Endodermal cell (in vitro differentiated cells): ENCODE results near the gene NR2F2. TPM values are rescaled to one million over a fixed set of nuclear protein-coding genes. Genes with fewer than 3 reads are reported as not detected.

ENCODE experiments used
- DNase-seq: peaks from one replicate; pipeline ENCODE4 v3.0.0-alpha.2; 2017
- H3K27ac ChIP-seq: 2 replicates; pipeline ENCODE4 v1.5.1; 2013; ENCODE audit warnings: mild to moderate bottlenecking, low read depth, low read length, moderate library complexity
- H3K27me3 ChIP-seq: 2 replicates; pipeline ENCODE4 v1.6.1; 2013; ENCODE audit warnings: mild to moderate bottlenecking, low read length, moderate library complexity; ENCODE audit not compliant: insufficient read depth, control insufficient read depth, poor library complexity, severe bottlenecking
- H3K36me3 ChIP-seq: 2 replicates; pipeline ENCODE4 v1.7.0; 2013; ENCODE audit warnings: mild to moderate bottlenecking, low read length, moderate library complexity; ENCODE audit not compliant: control insufficient read depth, insufficient read depth
- H3K4me1 ChIP-seq: one replicate; pipeline ENCODE4 v1.7.0; 2013; ENCODE audit warnings: low read length; ENCODE audit not compliant: control insufficient read depth, insufficient read depth
- H3K4me3 ChIP-seq: 2 replicates; pipeline ENCODE4 v1.5.1; 2013; ENCODE audit warnings: mild to moderate bottlenecking, low read length, moderate library complexity
- H3K9ac ChIP-seq: 2 replicates; pipeline ENCODE4 v1.6.1; 2013; ENCODE audit warnings: mild to moderate bottlenecking, low read length, moderate library complexity; ENCODE audit not compliant: poor library complexity, severe bottlenecking; ENCODE audit errors: extremely low read depth
- H3K9me3 ChIP-seq: 2 replicates; pipeline ENCODE4 v1.6.1; 2013; ENCODE audit warnings: mild to moderate bottlenecking, low read length, moderate library complexity; ENCODE audit not compliant: control insufficient read depth
- H3K27ac Mint-ChIP-seq: 2 replicates; pipeline ENCODE4 v1.8.0; 2020; ENCODE audit warnings: mixed read lengths
- H3K27me3 Mint-ChIP-seq: 2 replicates; pipeline ENCODE4 v1.8.0; 2021; ENCODE audit warnings: mild to moderate bottlenecking, mixed read lengths; ENCODE audit not compliant: insufficient read depth
- H3K36me3 Mint-ChIP-seq: 2 replicates; pipeline ENCODE4 v1.8.0; 2020; ENCODE audit warnings: low read depth, mixed read lengths
- H3K4me1 Mint-ChIP-seq: 2 replicates; pipeline ENCODE4 v1.8.0; 2020; ENCODE audit warnings: mixed read lengths
- H3K4me3 Mint-ChIP-seq: 2 replicates; pipeline ENCODE4 v1.8.0; 2020; ENCODE audit warnings: mild to moderate bottlenecking, moderate library complexity, mixed read lengths
- H3K9me3 Mint-ChIP-seq: 2 replicates; pipeline ENCODE4 v1.8.0; 2020; ENCODE audit warnings: mild to moderate bottlenecking, mixed read lengths
- CTCF ChIP-seq: fragments of 200-600 bp; sonication (generic); conservative IDR thresholded peaks from 2 replicates; pipeline ENCODE4 v1.5.0; 2021; ENCODE audit warnings: antibody characterized with exemption, mild to moderate bottlenecking
- WGBS, 2 experiments: methylation state at CpG; one replicate each; pipeline versions ENCODE4 v1.1.5 to v1.1.7; 2013; ENCODE audit warnings: missing lambda C conversion rate in 2 of 2, mixed read lengths in 1 of 2; ENCODE audit not compliant: insufficient coverage in 1 of 2, insufficient read length in 1 of 2; 5-methylcytosine and 5-hydroxymethylcytosine counted together
- total RNA-seq, 2 donors: library from RNA; stranded (reverse); fragmentation: NEBNext Ultra II Directional in 1 of 2; extraction: Animal tissue kit (Norgen Biotek cat#: 25700) in 1 of 2; gene quantifications; 2 replicates in 1 of 2; 3 replicates in 1 of 2; pipeline ENCODE4 v1.2.1, GENCODE V29; 2021

The NR2F2 gene
- total RNA-seq, 2 donors from 2014 or later: 0.73 to 3.3 TPM

GRCh38 chr15:96351761-96352603 lies 21.5 kb downstream of the NR2F2 start:
- peak; percentile 81 for DNase-seq
- Histone ChIP-seq H3K9ac (no peak overlapping the region), H3K36me3 (no peaks in the 10 kb centered on the region), H3K4me3 (peak overlapping the region; percentile 69), H3K27me3 (peaks cover 100% of the 10 kb centered on the region), H3K4me1 (no peaks in the 10 kb centered on the region), H3K9me3 (no peaks in the 10 kb centered on the region), H3K27ac (no peak overlapping the region)
- Mint-ChIP-seq H3K27ac (no peak overlapping the region), H3K4me3 (peak overlapping the region; percentile 25), H3K27me3 (peaks cover 71% of the 10 kb centered on the region), H3K9me3 (no peaks in the 10 kb centered on the region), H3K36me3 (no peaks in the 10 kb centered on the region), H3K4me1 (peaks cover 23% of the 10 kb centered on the region)
- TF ChIP-seq CTCF: peak; percentile 48
- 6 to 13% methylated on average over 17 to 56 of the region's 56 CpGs for WGBS, 2 experiments

GRCh38 chr15:96352604-96353405 lies 22.3 kb downstream of the NR2F2 start:
- no peak overlapping the region for H3K27ac Mint-ChIP-seq

More at GRCh38 chr15:96352604-96353405, 22.3 kb downstream of the NR2F2 start:
- H3K27ac ChIP-seq: no peak overlapping the region
- Mint-ChIP-seq H3K4me3 (no peak overlapping the region), H3K27me3 (peaks cover 63% of the 10 kb centered on the region), H3K36me3 (no peaks in the 10 kb centered on the region), H3K4me1 (peaks cover 16% of the 10 kb centered on the region), H3K9me3 (no peaks in the 10 kb centered on the region)
- H3K9ac ChIP-seq: no peak overlapping the region
- no peaks in the 10 kb centered on the region for H3K9me3 ChIP-seq
- no peaks in the 10 kb centered on the region for H3K36me3 ChIP-seq
- 30 to 36% methylated on average over 7 to 10 of the region's 12 CpGs for WGBS, 2 experiments
- H3K4me1 ChIP-seq: no peaks in the 10 kb centered on the region
- TF ChIP-seq CTCF: no peak
- H3K27me3 ChIP-seq: peaks cover 100% of the 10 kb centered on the region
- H3K4me3 ChIP-seq: no peak overlapping the region
- no peak for DNase-seq
